Vagina (tissue), 2 donors: ENCODE results near the gene LRRC61. TPM values are rescaled to one million over a fixed set of nuclear protein-coding genes. Genes with fewer than 3 reads are reported as not detected.

Source experiments
- DNase-seq, 2 donors: peaks; one replicate each; pipeline ENCODE4 v3.0.0-alpha.2; 2017; ENCODE audit errors: extremely low spot score in 2 of 2
- H3K27ac ChIP-seq: fragments of 200-600 bp; sonication (generic); one replicate; pipeline ENCODE4 v1.5.1; 2019
- H3K27me3 ChIP-seq: fragments of 200-600 bp; sonication (generic); one replicate; pipeline ENCODE4 v1.5.1; 2019
- H3K36me3 ChIP-seq, 2 donors: fragments of 200-600 bp; sonication (generic); one replicate each; pipeline ENCODE4 v1.5.1; 2017 to 2019
- H3K4me1 ChIP-seq: fragments of 200-600 bp; sonication (generic); one replicate; pipeline ENCODE4 v1.5.1; 2019
- H3K4me3 ChIP-seq, 2 donors: fragments of 200-600 bp; sonication (generic); 1 replicate in 1 of 2; 2 replicates in 1 of 2; pipeline ENCODE4 v1.5.1; 2016 to 2019
- H3K9me3 ChIP-seq: fragments of 200-600 bp; sonication (generic); one replicate; pipeline ENCODE4 v1.5.1; 2019
- CTCF ChIP-seq, 3 experiments: fragments of 450-650 bp in 2 of 3; fragments of 200-600 bp in 1 of 3; sonication (generic) in 1 of 3; IDR thresholded peaks; one replicate each; pipeline ENCODE4 v1.5.1; 2017 to 2019; ENCODE audit warnings: antibody characterized with exemption in 3 of 3, mild to moderate bottlenecking in 2 of 3, moderate library complexity in 2 of 3
- POLR2A ChIP-seq, 2 donors: fragments of 450-650 bp; IDR thresholded peaks; one replicate each; pipeline ENCODE4 v1.6.1; 2017; ENCODE audit warnings: antibody characterized with exemption in 2 of 2, mild to moderate bottlenecking in 2 of 2, moderate library complexity in 2 of 2
- POLR2AphosphoS5 ChIP-seq, 2 donors: sonication (generic); formaldehyde crosslinking; IDR thresholded peaks; one replicate each; pipeline ENCODE4 v1.9.0; 2017; ENCODE audit warnings: antibody characterized with exemption in 2 of 2, mild to moderate bottlenecking in 2 of 2, low read depth in 1 of 2; ENCODE audit not compliant: insufficient read depth in 1 of 2
- intact Hi-C: fragments of 100-400 bp; cut with DNase I; formaldehyde crosslinking; loops from one replicate; pipeline ENCODE4 v1.15.1; 2023
- total RNA-seq: library from RNA; depleted of rRNA; stranded (reverse); fragments of >200 nt; gene quantifications from one replicate; pipeline ENCODE4 v1.2.3, GENCODE V29; 2016

Gene LRRC61
- total RNA-seq, 1 donor from 2014 or later: 14.0 TPM

DNA sequence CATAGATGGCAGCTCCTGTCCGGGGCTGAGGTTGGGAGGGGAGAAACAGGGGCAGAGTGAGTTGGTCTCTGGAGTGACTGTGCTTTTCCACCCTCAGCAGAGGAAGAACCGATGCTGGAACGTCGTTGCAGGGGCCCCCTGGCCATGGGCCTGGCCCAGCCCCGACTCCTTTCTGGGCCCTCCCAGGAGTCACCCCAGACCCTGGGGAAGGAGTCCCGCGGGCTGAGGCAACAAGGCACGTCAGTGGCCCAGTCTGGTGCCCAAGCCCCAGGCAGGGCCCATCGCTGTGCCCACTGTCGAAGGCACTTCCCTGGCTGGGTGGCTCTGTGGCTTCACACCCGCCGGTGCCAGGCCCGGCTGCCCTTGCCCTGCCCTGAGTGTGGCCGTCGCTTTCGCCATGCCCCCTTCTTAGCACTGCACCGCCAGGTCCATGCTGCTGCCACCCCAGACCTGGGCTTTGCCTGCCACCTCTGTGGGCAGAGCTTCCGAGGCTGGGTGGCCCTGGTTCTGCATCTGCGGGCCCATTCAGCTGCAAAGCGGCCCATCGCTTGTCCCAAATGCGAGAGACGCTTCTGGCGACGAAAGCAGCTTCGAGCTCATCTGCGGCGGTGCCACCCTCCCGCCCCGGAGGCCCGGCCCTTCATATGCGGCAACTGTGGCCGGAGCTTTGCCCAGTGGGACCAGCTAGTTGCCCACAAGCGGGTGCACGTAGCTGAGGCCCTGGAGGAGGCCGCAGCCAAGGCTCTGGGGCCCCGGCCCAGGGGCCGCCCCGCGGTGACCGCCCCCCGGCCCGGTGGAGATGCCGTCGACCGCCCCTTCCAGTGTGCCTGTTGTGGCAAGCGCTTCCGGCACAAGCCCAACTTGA, 48.2 kb downstream of the LRRC61 start:
- Histone ChIP-seq H3K4me1 (peaks cover 54% of the 10 kb centered on the region), H3K4me3 (no peak overlapping the region), H3K9me3 (no peaks in the 10 kb centered on the region), H3K27ac (no peak overlapping the region), H3K36me3 (peaks cover 0 to 22% of the 10 kb centered on the region in 2 donors), H3K27me3 (no peaks in the 10 kb centered on the region)
- TF ChIP-seq CTCF (IDR thresholded peaks at IDR 0.05): no peak
- TF ChIP-seq POLR2AphosphoS5 (IDR thresholded peaks at IDR 0.05; ENCODE audit: insufficient read depth in 1 of 2, low read depth in 1 of 2): no peak
- no peak for TF ChIP-seq POLR2A (IDR thresholded peaks at IDR 0.05)
- intact Hi-C loops: no loop called here
- no peak for DNase-seq

GRCh38 chr7:150371996-150372270, 48.8 kb downstream of the LRRC61 start:
- intact Hi-C loops: no loop called here
- H3K9me3 ChIP-seq: no peaks in the 10 kb centered on the region
- no peak overlapping the region for H3K4me3 ChIP-seq
- H3K4me1 ChIP-seq: peaks cover 54% of the 10 kb centered on the region
- no peak overlapping the region for H3K27ac ChIP-seq
- no peaks in the 10 kb centered on the region for H3K27me3 ChIP-seq
- DNase-seq: no peak
- TF ChIP-seq POLR2AphosphoS5 (IDR thresholded peaks at IDR 0.05; ENCODE audit: insufficient read depth in 1 of 2, low read depth in 1 of 2) (no peak), CTCF (IDR thresholded peaks at IDR 0.05) (no peak), POLR2A (IDR thresholded peaks at IDR 0.05) (no peak)
- H3K36me3 ChIP-seq: peaks cover 0 to 22% of the 10 kb centered on the region in 2 donors

DNA sequence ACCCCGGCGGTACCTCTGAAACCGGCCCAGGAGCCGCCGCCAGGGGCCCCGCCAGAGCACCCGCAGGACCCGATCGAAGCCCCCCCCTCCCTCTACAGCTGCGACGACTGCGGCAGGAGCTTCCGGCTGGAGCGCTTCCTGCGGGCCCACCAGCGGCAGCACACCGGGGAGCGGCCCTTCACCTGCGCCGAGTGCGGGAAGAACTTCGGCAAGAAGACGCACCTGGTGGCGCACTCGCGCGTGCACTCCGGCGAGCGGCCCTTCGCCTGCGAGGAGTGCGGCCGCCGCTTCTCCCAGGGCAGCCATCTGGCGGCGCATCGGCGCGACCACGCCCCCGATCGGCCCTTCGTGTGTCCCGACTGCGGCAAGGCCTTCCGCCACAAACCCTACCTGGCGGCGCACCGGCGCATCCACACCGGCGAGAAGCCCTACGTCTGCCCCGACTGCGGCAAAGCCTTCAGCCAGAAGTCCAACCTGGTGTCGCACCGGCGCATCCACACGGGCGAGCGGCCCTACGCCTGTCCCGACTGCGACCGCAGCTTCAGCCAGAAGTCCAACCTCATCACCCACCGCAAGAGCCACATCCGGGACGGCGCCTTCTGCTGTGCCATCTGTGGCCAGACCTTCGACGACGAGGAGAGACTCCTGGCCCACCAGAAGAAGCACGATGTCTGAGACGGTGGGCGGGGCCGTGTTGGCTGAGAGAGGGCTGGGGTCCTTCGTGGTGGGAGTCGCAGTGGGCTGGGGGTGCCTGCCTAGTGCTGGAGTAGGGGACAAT, 49.3 kb downstream of the LRRC61 start:
- TF ChIP-seq POLR2AphosphoS5 (IDR thresholded peaks at IDR 0.05; ENCODE audit: insufficient read depth in 1 of 2, low read depth in 1 of 2): no peak
- no peak for TF ChIP-seq CTCF (IDR thresholded peaks at IDR 0.05)
- TF ChIP-seq POLR2A (IDR thresholded peaks at IDR 0.05): no peak
- Histone ChIP-seq H3K27me3 (no peaks in the 10 kb centered on the region), H3K4me3 (no peak overlapping the region), H3K36me3 (peaks cover 0 to 22% of the 10 kb centered on the region in 2 donors), H3K4me1 (peaks cover 52% of the 10 kb centered on the region), H3K9me3 (no peaks in the 10 kb centered on the region), H3K27ac (no peak overlapping the region)
- DNase-seq: no peak
- intact Hi-C loops: no loop called here

DNA sequence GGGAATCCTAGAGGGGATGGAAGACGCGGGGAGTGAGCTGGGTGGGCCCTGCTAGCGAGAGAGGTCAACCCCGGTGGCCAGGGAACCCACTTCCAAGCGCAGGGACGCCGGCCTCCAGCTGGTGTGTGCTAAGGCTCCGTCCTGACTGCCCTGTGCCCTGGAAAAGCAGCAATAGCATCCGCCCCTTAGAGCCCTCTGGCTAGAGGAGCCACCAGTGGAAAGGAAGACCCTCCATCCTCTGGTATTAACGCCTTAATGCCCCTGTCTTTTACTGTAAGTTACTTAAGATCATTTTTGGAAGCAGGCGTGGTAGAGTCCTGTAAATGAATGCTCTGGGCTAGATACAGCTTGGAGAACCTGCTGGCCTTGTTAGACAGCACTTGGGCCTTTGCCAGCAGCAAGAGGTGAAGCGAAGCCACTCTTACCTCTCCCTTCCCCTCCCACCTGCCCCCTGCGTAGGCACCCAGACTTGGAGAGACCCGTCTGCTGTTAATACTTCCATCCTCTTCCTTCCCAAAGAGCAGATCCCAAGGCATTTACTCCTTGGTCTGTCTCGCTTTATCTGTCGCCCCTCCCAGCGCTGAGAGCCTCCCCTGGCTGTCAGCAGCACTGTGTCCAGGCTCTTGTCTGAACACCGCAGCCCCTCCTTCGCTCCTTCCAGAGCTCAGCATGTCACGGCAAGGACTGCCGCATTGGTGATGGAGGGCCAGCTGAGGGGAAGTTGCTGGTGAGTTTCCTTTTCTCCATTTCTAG, 50.1 kb downstream of the LRRC61 start:
- Histone ChIP-seq H3K4me3 (no peak overlapping the region), H3K27ac (no peak overlapping the region), H3K36me3 (peaks cover 0 to 22% of the 10 kb centered on the region in 2 donors), H3K4me1 (peaks cover 45% of the 10 kb centered on the region), H3K27me3 (no peaks in the 10 kb centered on the region), H3K9me3 (no peaks in the 10 kb centered on the region)
- DNase-seq: no peak
- no peak for TF ChIP-seq POLR2AphosphoS5 (IDR thresholded peaks at IDR 0.05; ENCODE audit: insufficient read depth in 1 of 2, low read depth in 1 of 2)
- no peak for TF ChIP-seq POLR2A (IDR thresholded peaks at IDR 0.05)
- TF ChIP-seq CTCF (IDR thresholded peaks at IDR 0.05): no peak
- intact Hi-C loops: no loop called here
